PC-3 (cell line): ENCODE measurements around the gene DAB1.

ENCODE experiments used
- EZH2 ChIP-seq: fragments of 300-600 bp; sonication (generic); IDR thresholded peaks from one replicate; pipeline ENCODE4 v1.6.1; 2017; ENCODE audit warnings: antibody characterized with exemption, mild to moderate bottlenecking, low read length; ENCODE audit not compliant: unreplicated experiment
- TF ChIP-seq, protein P1 (sequence below): fragments of 300-600 bp; sonication (generic); conservative IDR thresholded peaks from 2 replicates; pipeline ENCODE4 v1.5.1; 2017; ENCODE audit warnings: antibody characterized with exemption, low read depth, mild to moderate bottlenecking, low read length

GRCh38 chr1:57252597-57253294 is 171.1 kb downstream of the DAB1 start:
- no peak for TF ChIP-seq EZH2
- TF ChIP-seq, protein P1, sequence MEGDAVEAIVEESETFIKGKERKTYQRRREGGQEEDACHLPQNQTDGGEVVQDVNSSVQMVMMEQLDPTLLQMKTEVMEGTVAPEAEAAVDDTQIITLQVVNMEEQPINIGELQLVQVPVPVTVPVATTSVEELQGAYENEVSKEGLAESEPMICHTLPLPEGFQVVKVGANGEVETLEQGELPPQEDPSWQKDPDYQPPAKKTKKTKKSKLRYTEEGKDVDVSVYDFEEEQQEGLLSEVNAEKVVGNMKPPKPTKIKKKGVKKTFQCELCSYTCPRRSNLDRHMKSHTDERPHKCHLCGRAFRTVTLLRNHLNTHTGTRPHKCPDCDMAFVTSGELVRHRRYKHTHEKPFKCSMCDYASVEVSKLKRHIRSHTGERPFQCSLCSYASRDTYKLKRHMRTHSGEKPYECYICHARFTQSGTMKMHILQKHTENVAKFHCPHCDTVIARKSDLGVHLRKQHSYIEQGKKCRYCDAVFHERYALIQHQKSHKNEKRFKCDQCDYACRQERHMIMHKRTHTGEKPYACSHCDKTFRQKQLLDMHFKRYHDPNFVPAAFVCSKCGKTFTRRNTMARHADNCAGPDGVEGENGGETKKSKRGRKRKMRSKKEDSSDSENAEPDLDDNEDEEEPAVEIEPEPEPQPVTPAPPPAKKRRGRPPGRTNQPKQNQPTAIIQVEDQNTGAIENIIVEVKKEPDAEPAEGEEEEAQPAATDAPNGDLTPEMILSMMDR = no peak
